Large intestine (tissue), 3 donors: ENCODE results near the gene BCAS3. TPM values are rescaled to one million over a fixed set of nuclear protein-coding genes. Genes with fewer than 3 reads are reported as not detected.

Experiments used
- DNase-seq, 2 donors: peaks; one replicate each; pipeline versions ENCODE4 v3.0.0 to v3.0.0-alpha.2; 2013
- H3K27ac ChIP-seq: one replicate; pipeline ENCODE4 v1.5.1; 2013; ENCODE audit warnings: low read length
- H3K27me3 ChIP-seq: 2 replicates; pipeline ENCODE4 v1.6.1; 2013; ENCODE audit warnings: low read length; ENCODE audit not compliant: control insufficient read depth, insufficient read depth
- H3K36me3 ChIP-seq: 2 replicates; pipeline ENCODE4 v1.6.1; 2013; ENCODE audit warnings: low read length; ENCODE audit not compliant: control insufficient read depth, insufficient read depth
- H3K4me1 ChIP-seq: one replicate; pipeline ENCODE4 v1.6.1; 2013; ENCODE audit warnings: low read length; ENCODE audit not compliant: control insufficient read depth, insufficient read depth
- H3K4me3 ChIP-seq: one replicate; pipeline ENCODE4 v1.5.1; 2013; ENCODE audit warnings: low read length
- H3K9me3 ChIP-seq: one replicate; pipeline ENCODE4 v1.6.1; 2013; ENCODE audit warnings: mild to moderate bottlenecking, low read depth, low read length, moderate library complexity; ENCODE audit not compliant: control insufficient read depth
- WGBS: methylation state at CpG from one replicate; pipeline ENCODE4 v1.1.5; 2013; ENCODE audit warnings: low lambda C conversion rate; ENCODE audit not compliant: insufficient coverage; 5-methylcytosine and 5-hydroxymethylcytosine counted together
- polyA plus RNA-seq: library from polyadenylated mRNA; unstranded; fragments of 120-200 nt; gene quantifications from one replicate; pipeline ENCODE4 v1.2.1, GENCODE V29; 2013

Gene BCAS3
- polyA plus RNA-seq, 1 donor: 9.7 TPM

DNA sequence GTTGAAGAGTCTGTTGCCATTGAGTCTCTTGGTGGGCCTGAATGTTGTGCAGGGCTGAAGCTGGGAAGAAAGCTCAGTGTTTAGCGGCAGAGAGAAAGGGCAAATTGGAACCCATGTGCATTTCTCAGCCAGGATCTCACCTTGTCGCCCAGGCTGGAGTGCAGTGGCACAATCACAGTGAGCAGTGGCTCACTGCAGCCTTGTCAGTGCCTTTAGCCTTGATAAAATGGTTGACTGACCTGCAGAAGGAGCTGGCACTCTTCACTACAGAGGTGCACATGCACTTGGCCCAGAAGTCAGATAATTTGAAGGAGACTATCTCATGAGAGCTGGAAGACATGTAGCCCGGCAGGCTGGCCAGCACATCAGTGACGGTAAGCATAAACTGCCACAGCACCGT is 597.7 kb downstream of the BCAS3 start:
- H3K4me1 ChIP-seq: no peaks in the 10 kb centered on the region
- WGBS: no CpG with 5 or more reads among the region's 5 CpGs
- H3K4me3 ChIP-seq: no peak overlapping the region
- no peak for DNase-seq
- no peaks in the 10 kb centered on the region for H3K27me3 ChIP-seq
- H3K9me3 ChIP-seq: no peaks in the 10 kb centered on the region
- no peak overlapping the region for H3K27ac ChIP-seq
- no peaks in the 10 kb centered on the region for H3K36me3 ChIP-seq

- whole genome bisulfite sequencing: no CpG with 5 or more reads among the region's 2 CpGs
- H3K27me3 ChIP-seq: no peaks in the 10 kb centered on the region
- H3K27ac ChIP-seq: no peak overlapping the region
- H3K36me3 ChIP-seq: no peaks in the 10 kb centered on the region
- no peak overlapping the region for H3K4me3 ChIP-seq
- no peaks in the 10 kb centered on the region for H3K9me3 ChIP-seq
- H3K4me1 ChIP-seq: no peaks in the 10 kb centered on the region
- DNase-seq: no peak
These were observed 599.2 kb downstream of the BCAS3 start for GRCh38 chr17:61276806-61277205.

DNA sequence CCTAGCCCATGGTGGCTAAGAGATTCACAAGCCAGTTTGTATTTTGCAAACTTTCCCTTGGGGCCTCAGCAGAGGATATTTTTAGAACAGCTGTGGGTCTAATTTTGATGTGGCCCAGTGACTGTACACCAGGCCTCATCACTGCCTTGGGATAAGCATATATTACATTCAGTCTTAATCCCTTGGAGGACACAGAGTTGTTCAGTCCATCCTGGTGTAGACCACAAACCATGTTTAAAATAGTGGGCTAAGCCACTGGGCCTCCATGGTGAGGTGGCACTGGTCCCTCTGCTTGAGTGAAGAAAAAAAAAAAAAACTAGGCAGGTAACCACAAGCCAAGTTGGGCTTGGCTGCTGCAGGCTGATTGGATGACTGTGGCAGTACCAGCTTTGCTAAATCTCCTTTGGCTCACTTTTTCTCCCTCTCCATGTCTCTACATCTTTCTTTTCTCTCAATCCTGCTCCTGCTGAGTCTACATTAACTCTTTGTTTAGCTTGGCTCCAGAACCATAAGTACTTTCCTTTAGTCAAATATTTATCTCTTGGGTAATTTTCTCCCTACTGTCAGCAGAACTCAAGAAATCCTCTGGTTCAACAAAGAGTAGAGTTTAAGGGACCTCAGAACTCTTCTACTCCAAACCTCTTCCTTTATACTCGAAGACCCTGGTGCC is 602.0 kb downstream of the BCAS3 start:
- Histone ChIP-seq H3K27ac (no peak overlapping the region), H3K4me3 (no peak overlapping the region), H3K4me1 (no peaks in the 10 kb centered on the region), H3K9me3 (no peaks in the 10 kb centered on the region), H3K36me3 (no peaks in the 10 kb centered on the region), H3K27me3 (no peaks in the 10 kb centered on the region)
- DNase-seq: no peak
- no CpG with 5 or more reads among the region's 1 CpG for WGBS

GRCh38 chr17:61280338-61280737 is 602.7 kb downstream of the BCAS3 start:
- no peak overlapping the region for H3K27ac ChIP-seq
- no peak overlapping the region for H3K4me3 ChIP-seq
- H3K9me3 ChIP-seq: no peaks in the 10 kb centered on the region
- no peak for DNase-seq
- no peaks in the 10 kb centered on the region for H3K27me3 ChIP-seq
- no peaks in the 10 kb centered on the region for H3K4me1 ChIP-seq
- H3K36me3 ChIP-seq: no peaks in the 10 kb centered on the region

DNA sequence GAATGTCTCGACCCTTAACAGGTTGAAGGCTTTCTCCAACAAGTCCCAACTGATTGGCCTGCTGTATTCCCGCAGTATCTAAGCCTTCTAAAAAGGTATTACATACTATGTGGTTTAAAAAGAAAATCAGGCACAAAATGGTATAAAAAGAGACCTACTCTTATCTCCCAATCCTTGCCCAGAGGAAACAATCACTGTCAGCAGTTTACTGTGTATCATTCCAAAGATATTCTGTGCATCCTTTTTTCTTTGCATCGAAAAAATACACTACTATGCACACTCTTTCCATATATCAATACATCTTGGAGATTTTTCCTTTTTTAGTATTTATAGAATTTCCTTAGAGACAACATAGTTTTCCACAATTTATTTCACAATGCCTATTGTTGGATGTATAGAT is 603.2 kb downstream of the BCAS3 start:
- H3K4me3 ChIP-seq: no peak overlapping the region
- no peaks in the 10 kb centered on the region for H3K27me3 ChIP-seq
- no peaks in the 10 kb centered on the region for H3K9me3 ChIP-seq
- no peaks in the 10 kb centered on the region for H3K36me3 ChIP-seq
- no peak overlapping the region for H3K27ac ChIP-seq
- DNase-seq: no peak
- no peaks in the 10 kb centered on the region for H3K4me1 ChIP-seq
- no CpG with 5 or more reads among the region's 3 CpGs for WGBS

- Histone ChIP-seq H3K27ac (no peak overlapping the region), H3K36me3 (no peaks in the 10 kb centered on the region), H3K27me3 (peaks cover 3% of the 10 kb centered on the region), H3K9me3 (no peaks in the 10 kb centered on the region), H3K4me3 (no peak overlapping the region), H3K4me1 (no peaks in the 10 kb centered on the region)
- WGBS: no CpG with 5 or more reads among the region's 3 CpGs
- DNase-seq: no peak
These were observed 604.7 kb downstream of the BCAS3 start for GRCh38 chr17:61282377-61282776.

GRCh38 chr17:61283043-61283442 is 605.4 kb downstream of the BCAS3 start:
- H3K36me3 ChIP-seq: no peaks in the 10 kb centered on the region

GRCh38 chr17:61284174-61284573 is 606.5 kb downstream of the BCAS3 start:
- H3K9me3 ChIP-seq: no peaks in the 10 kb centered on the region
- H3K4me3 ChIP-seq: no peak overlapping the region
- no peaks in the 10 kb centered on the region for H3K4me1 ChIP-seq
- no CpG with 5 or more reads among the region's 10 CpGs for WGBS
- H3K27me3 ChIP-seq: peaks cover 3% of the 10 kb centered on the region
- DNase-seq: no peak
- H3K27ac ChIP-seq: no peak overlapping the region
- no peaks in the 10 kb centered on the region for H3K36me3 ChIP-seq

More at GRCh38 chr17:61283043-61283442, 605.4 kb downstream of the BCAS3 start:
- peaks cover 3% of the 10 kb centered on the region for H3K27me3 ChIP-seq
- H3K4me1 ChIP-seq: no peaks in the 10 kb centered on the region
- no peak overlapping the region for H3K27ac ChIP-seq
- 100% methylated on average over 3 of the region's 6 CpGs for WGBS
- DNase-seq: no peak
- H3K9me3 ChIP-seq: no peaks in the 10 kb centered on the region
- H3K4me3 ChIP-seq: no peak overlapping the region

DNA sequence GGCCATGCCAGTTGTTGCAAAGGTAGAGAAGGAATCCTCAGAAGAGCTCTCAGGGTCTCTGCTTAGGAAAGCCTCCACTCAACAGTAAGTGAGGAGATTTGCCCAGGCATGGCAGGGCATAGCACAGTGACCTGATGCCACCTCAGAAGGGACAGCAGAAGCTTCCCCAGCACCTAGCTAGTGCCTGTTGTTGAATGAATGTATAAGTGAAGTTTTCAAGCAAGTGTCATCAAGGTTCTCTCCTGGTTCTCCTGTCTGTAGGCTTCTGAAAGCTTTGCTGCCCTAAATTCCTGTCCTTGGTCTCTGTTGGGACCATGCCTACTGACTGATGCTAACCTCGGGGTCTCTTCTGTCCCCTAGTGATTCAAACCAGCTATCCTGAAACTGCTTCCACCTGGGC is 607.1 kb downstream of the BCAS3 start:
- H3K9me3 ChIP-seq: no peaks in the 10 kb centered on the region
- H3K4me1 ChIP-seq: no peaks in the 10 kb centered on the region
- H3K27me3 ChIP-seq: peaks cover 3% of the 10 kb centered on the region
- WGBS: no CpG with 5 or more reads among the region's 1 CpG
- no peak overlapping the region for H3K27ac ChIP-seq
- no peaks in the 10 kb centered on the region for H3K36me3 ChIP-seq
- H3K4me3 ChIP-seq: no peak overlapping the region
- no peak for DNase-seq

- Histone ChIP-seq H3K4me1 (no peaks in the 10 kb centered on the region), H3K36me3 (no peaks in the 10 kb centered on the region), H3K27me3 (peaks cover 3% of the 10 kb centered on the region), H3K27ac (no peak overlapping the region), H3K4me3 (no peak overlapping the region), H3K9me3 (no peaks in the 10 kb centered on the region)
- no peak for DNase-seq
- 40% methylated on average over 1 of the region's 11 CpGs for WGBS
These were observed 608.1 kb downstream of the BCAS3 start for GRCh38 chr17:61285526-61286320.

GRCh38 chr17:61286449-61286848 is 608.8 kb downstream of the BCAS3 start:
- WGBS: no CpG with 5 or more reads among the region's 9 CpGs
- no peak overlapping the region for H3K27ac ChIP-seq

More at GRCh38 chr17:61286449-61286848, 608.8 kb downstream of the BCAS3 start:
- DNase-seq: no peak
- peaks cover 3% of the 10 kb centered on the region for H3K27me3 ChIP-seq
- no peaks in the 10 kb centered on the region for H3K36me3 ChIP-seq
- H3K9me3 ChIP-seq: no peaks in the 10 kb centered on the region
- H3K4me1 ChIP-seq: no peaks in the 10 kb centered on the region
- no peak overlapping the region for H3K4me3 ChIP-seq
